Activated T-cell treated with anti-CD3 and anti-CD28 coated beads, Interleukin-2, amount 50 U/mL, for 48 hours (primary cell): ENCODE measurements around the gene PGM2L1.
"Not testable (repeated sequence)": the region's sequence is repeated elsewhere in the genome, so short reads cannot be mapped to it uniquely, and the experiment has no call there.

ENCODE experiments used
- DNase-seq, 2 experiments: peaks; one replicate each; pipeline ENCODE4 v3.0.0-alpha.2; 2020

The PGM2L1 gene

GRCh38 chr11:74332291-74332690 is 65.9 kb downstream of the PGM2L1 start:
- DNase-seq: no peak

- not testable (repeated sequence) for DNase-seq
Observed at GRCh38 chr11:74331000-74331399, 67.2 kb downstream of the PGM2L1 start.

GRCh38 chr11:74330075-74330858 is 68.0 kb downstream of the PGM2L1 start:
- DNase-seq: no peak

- DNase-seq: no peak
Observed at GRCh38 chr11:74327076-74327475, 71.2 kb downstream of the PGM2L1 start.

GRCh38 chr11:74326665-74327064 is 71.6 kb downstream of the PGM2L1 start:
- no peak for DNase-seq

- no peak for DNase-seq
Observed at GRCh38 chr11:74325649-74326645, 72.3 kb downstream of the PGM2L1 start.

GRCh38 chr11:74322667-74323066 is 75.6 kb downstream of the PGM2L1 start:
- no peak for DNase-seq

GRCh38 chr11:74321487-74322188 is 76.6 kb downstream of the PGM2L1 start:
- peak; percentile 38 to 40 for DNase-seq

- DNase-seq: no peak
Observed at GRCh38 chr11:74320538-74320937, 77.7 kb downstream of the PGM2L1 start.

- no peak for DNase-seq
Observed at GRCh38 chr11:74319139-74319816, 79.0 kb downstream of the PGM2L1 start.

GRCh38 chr11:74318241-74318932 is 79.8 kb downstream of the PGM2L1 start:
- no peak for DNase-seq

GRCh38 chr11:74316772-74317505 is 81.3 kb downstream of the PGM2L1 start:
- DNase-seq: no peak

- no peak for DNase-seq
Observed at GRCh38 chr11:74312326-74312725, 85.9 kb downstream of the PGM2L1 start.

- peak; percentile 71 to 80 for DNase-seq
Observed at GRCh38 chr11:74311352-74311926, 86.8 kb downstream of the PGM2L1 start, which contains the start of gene P4HA3. TSS of gene P4HA3 (minus strand) at chr11:74311640. CDS start at chr11:74311611, 29 bp downstream.

- no peak for DNase-seq
Observed at GRCh38 chr11:74310857-74311256, 87.4 kb downstream of the PGM2L1 start.

- no peak for DNase-seq
Observed at GRCh38 chr11:74307434-74307833, 90.8 kb downstream of the PGM2L1 start.

GRCh38 chr11:74306435-74307175 is 91.6 kb downstream of the PGM2L1 start:
- DNase-seq: no peak

GRCh38 chr11:74299015-74299414 is 99.2 kb downstream of the PGM2L1 start:
- no peak for DNase-seq

- no peak for DNase-seq
Observed at GRCh38 chr11:74297484-74297883, 100.7 kb downstream of the PGM2L1 start.

- no peak for DNase-seq
Observed at GRCh38 chr11:74288911-74289310, 109.3 kb downstream of the PGM2L1 start.
